SJSA1 (cell line): ENCODE measurements around the gene SLC25A4. TPM values are rescaled to one million over a fixed set of nuclear protein-coding genes. Genes with fewer than 3 reads are reported as not detected.

ENCODE experiments used
- total RNA-seq: library from RNA; depleted of rRNA; stranded (reverse); fragments of >200 nt; shearing (Covaris generic); gene quantifications from 2 replicates; pipeline ENCODE4 v1.2.3, GENCODE V29; 2014; rRNA removed

Gene SLC25A4
- total RNA-seq, 1 experiment from 2014 or later = 13.2 TPM

Other genes starting within 250 kb of the SLC25A4 start
- gene HELT, start 124.8 kb upstream of the SLC25A4 start, total RNA-seq = not detected in 2 replicates
- gene CFAP97, start 60.7 kb downstream of the SLC25A4 start, total RNA-seq = 19.6 and 28.8 TPM in 2 replicates
- gene SNX25, start 66.3 kb downstream of the SLC25A4 start, total RNA-seq = 22.3 and 23.0 TPM in 2 replicates